ENCODE results near the gene KMT2D.

Gene KMT2D

DNA sequence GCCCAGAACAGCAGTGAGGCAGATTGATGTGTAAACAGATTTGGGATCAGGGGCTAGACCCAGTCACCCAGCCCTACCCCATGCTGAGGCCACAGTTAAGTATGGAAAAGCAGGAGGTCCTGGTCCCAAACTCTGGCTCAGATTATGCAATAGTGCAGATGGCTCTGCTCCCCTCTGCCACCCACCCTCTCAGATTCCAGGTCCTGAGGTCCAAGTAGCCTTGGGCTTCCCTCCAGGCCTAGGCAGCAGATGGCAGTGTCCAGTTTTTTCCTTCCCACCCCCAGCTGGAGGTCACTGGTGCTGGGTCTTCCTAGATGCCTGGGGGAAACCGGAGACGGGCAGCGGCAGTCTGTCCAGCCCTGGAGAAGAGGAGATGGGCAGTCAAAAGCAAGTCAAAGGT lies 36.8 kb upstream of the KMT2D start:
- no peaks in the 10 kb centered on the region for H3K9me3 ChIP-seq (ENCODE audit: control insufficient read depth in 1 of 2, low read length in 2 of 2)
- H3K27ac ChIP-seq (ENCODE audit: low read depth, low read length): no peak overlapping the region
- H3K36me3 ChIP-seq (ENCODE audit: control insufficient read depth in 1 of 2, insufficient read depth in 2 of 2, low read length in 2 of 2): peaks cover 35 to 44% of the 10 kb centered on the region in 2 donors
- no peak overlapping the region for H3K4me3 ChIP-seq (ENCODE audit: low read depth in 1 of 2, low read length in 2 of 2)
- H3K9ac ChIP-seq (ENCODE audit: low read depth in 1 of 2, low read length in 2 of 2): no peak overlapping the region
- peaks cover 12 to 13% of the 10 kb centered on the region in 2 donors for H3K4me1 ChIP-seq (ENCODE audit: control insufficient read depth in 1 of 2, insufficient read depth in 2 of 2, low read length in 2 of 2)
- H3K27me3 ChIP-seq (ENCODE audit: control insufficient read depth in 1 of 2, insufficient read depth in 2 of 2, low read length in 2 of 2): peaks cover 21 to 31% of the 10 kb centered on the region in 2 donors

DNA sequence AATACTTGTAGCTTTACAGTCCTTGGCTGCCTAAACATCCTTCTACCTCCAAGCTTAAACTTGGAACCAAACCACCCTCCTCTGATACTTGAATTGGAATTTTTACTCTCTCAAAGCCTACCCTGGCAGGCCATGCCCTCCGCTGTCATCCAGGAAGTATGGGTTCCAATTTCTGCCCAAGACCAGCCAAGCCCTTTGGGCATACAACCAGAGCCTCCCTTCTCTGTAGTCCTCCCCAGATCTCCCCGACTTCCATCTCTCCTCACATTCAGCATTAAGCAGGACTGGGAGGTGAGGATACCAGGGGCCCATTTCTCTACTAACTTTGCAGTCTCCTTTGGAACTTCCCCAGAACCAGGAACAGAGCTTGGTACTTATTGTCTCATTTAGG lies 34.4 kb upstream of the KMT2D start:
- Histone ChIP-seq H3K36me3 (ENCODE audit: control insufficient read depth in 1 of 2, insufficient read depth in 2 of 2, low read length in 2 of 2) (peaks cover 14 to 21% of the 10 kb centered on the region in 2 donors), H3K9me3 (ENCODE audit: control insufficient read depth in 1 of 2, low read length in 2 of 2) (no peaks in the 10 kb centered on the region), H3K27ac (ENCODE audit: low read depth, low read length) (no peak overlapping the region), H3K4me3 (ENCODE audit: low read depth in 1 of 2, low read length in 2 of 2) (no peak overlapping the region), H3K27me3 (ENCODE audit: control insufficient read depth in 1 of 2, insufficient read depth in 2 of 2, low read length in 2 of 2) (peaks cover 44 to 53% of the 10 kb centered on the region in 2 donors), H3K9ac (ENCODE audit: low read depth in 1 of 2, low read length in 2 of 2) (no peak overlapping the region), H3K4me1 (ENCODE audit: control insufficient read depth in 1 of 2, insufficient read depth in 2 of 2, low read length in 2 of 2) (peaks cover 25 to 26% of the 10 kb centered on the region in 2 donors)

DNA sequence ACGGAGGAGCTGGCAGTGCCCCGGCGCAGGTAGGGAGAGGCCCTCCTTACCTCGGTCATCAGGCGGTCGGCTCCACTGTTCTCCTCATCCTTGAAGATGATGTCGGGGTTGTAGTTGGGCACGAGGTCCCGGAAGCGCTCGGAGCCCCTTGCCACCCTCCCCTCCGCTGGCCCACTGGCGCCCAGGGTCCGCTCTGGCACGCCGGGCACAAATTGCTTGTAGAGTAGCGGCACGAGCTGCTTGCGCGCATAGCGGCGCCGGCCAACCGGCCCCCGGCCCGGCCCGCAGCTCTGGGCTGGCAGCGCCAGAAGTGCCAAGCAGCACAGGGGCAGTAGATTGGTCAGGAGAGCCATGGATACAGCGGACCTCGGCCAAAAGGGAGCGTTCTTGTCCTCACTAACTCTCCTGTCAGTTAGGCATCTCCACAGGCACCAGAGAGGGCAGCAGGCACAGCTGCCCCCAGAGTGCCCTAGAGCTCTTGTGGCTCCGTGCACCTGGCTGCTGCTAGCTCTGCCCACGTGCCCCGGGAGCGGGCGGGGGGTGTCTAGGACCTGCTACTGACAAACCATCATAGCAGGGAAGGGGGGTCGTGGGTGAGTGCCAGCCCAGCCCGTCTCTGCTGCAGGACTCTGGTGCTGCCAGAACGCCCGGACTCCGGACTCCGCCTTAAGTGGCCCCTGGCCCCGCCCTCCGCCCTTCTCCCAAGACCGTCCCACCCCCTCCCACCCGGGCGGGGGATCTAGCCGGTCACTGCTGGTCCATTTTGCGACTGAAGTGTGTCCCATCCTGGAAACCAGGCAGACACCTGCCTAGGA lies 33.8 kb upstream of the KMT2D start, which contains the start of gene DHH:
Gene DHH, minus strand, starts transcription at position 642 of the 815 bp plus-strand sequence. Its CDS starts 289 bp downstream, at position 353.
- no peak within 1 kb of the TSS for H3K9ac ChIP-seq (ENCODE audit: low read depth in 1 of 2, low read length in 2 of 2)
- peak within 1 kb of the TSS; percentile 36 to 40 for H3K4me3 ChIP-seq (ENCODE audit: low read depth in 1 of 2, low read length in 2 of 2)
- no peak within 1 kb of the TSS for H3K27ac ChIP-seq (ENCODE audit: low read depth, low read length)
- no peaks in the 10 kb centered on the region for H3K9me3 ChIP-seq (ENCODE audit: control insufficient read depth in 1 of 2, low read length in 2 of 2)
- peaks cover 29 to 32% of the 10 kb centered on the region in 2 donors for H3K4me1 ChIP-seq (ENCODE audit: control insufficient read depth in 1 of 2, insufficient read depth in 2 of 2, low read length in 2 of 2)
- peaks cover 50 to 58% of the 10 kb centered on the region in 2 donors for H3K27me3 ChIP-seq (ENCODE audit: control insufficient read depth in 1 of 2, insufficient read depth in 2 of 2, low read length in 2 of 2)
- H3K36me3 ChIP-seq (ENCODE audit: control insufficient read depth in 1 of 2, insufficient read depth in 2 of 2, low read length in 2 of 2): peaks cover 14 to 17% of the 10 kb centered on the region in 2 donors

DNA sequence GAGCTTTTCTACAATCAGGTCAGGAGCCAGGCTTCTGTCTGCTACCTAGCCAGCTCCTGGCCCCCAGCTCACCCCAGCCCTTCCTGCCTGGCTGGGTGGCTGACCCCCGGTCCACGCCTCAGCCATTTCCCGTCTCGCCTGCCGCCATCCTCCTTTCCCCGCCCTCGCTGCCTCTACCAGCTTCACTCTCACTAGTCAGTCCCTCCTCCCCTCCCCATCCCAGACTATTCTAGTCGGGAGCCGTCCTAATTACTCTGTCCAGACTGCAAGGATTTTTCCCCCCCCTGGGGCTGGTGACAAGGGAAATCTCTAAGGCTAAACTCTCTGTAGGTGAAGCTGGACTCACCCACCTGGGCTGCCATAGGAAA lies 33.2 kb upstream of the KMT2D start:
- no peaks in the 10 kb centered on the region for H3K9me3 ChIP-seq (ENCODE audit: control insufficient read depth in 1 of 2, low read length in 2 of 2)
- peak overlapping the region; percentile 36 to 40 for H3K4me3 ChIP-seq (ENCODE audit: low read depth in 1 of 2, low read length in 2 of 2)
- H3K36me3 ChIP-seq (ENCODE audit: control insufficient read depth in 1 of 2, insufficient read depth in 2 of 2, low read length in 2 of 2): peaks cover 12 to 14% of the 10 kb centered on the region in 2 donors
- no peak overlapping the region for H3K27ac ChIP-seq (ENCODE audit: low read depth, low read length)
- H3K9ac ChIP-seq (ENCODE audit: low read depth in 1 of 2, low read length in 2 of 2): no peak overlapping the region
- H3K27me3 ChIP-seq (ENCODE audit: control insufficient read depth in 1 of 2, insufficient read depth in 2 of 2, low read length in 2 of 2): peaks cover 56 to 64% of the 10 kb centered on the region in 2 donors
- H3K4me1 ChIP-seq (ENCODE audit: control insufficient read depth in 1 of 2, insufficient read depth in 2 of 2, low read length in 2 of 2): peaks cover 29 to 35% of the 10 kb centered on the region in 2 donors

DNA sequence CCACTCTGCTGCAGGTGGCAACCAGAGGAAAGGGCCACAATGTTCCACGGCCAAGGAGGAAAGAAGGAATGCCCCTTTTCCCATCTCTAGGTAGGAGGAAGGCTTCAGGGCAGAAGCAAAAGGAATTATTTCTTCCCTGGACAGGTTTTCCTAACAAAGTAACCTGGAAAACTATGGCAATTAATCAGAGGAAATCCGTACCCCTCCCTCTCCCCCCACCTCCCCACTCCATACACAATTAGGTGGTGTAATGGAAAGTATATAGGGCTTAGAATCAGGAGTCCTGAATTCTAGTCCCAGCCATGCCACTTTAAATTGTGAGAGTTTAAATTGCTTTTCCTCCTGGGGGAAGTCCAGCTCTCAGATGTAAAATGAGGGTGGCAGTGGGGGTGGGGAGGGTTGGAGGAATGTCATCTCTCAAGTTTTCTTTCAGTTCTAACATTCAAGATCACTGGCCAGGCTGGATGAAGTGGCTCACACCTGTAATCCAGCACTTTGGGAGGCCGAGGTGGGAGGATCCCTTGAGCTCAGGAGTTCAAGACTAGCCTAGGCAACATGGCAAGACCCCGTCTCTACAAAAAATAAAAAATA lies 32.3 kb upstream of the KMT2D start:
- Histone ChIP-seq H3K27me3 (ENCODE audit: control insufficient read depth in 1 of 2, insufficient read depth in 2 of 2, low read length in 2 of 2) (peaks cover 62 to 69% of the 10 kb centered on the region in 2 donors), H3K36me3 (ENCODE audit: control insufficient read depth in 1 of 2, insufficient read depth in 2 of 2, low read length in 2 of 2) (peaks cover 12 to 14% of the 10 kb centered on the region in 2 donors), H3K4me3 (ENCODE audit: low read depth in 1 of 2, low read length in 2 of 2) (no peak overlapping the region), H3K27ac (ENCODE audit: low read depth, low read length) (no peak overlapping the region), H3K9me3 (ENCODE audit: control insufficient read depth in 1 of 2, low read length in 2 of 2) (no peaks in the 10 kb centered on the region), H3K4me1 (ENCODE audit: control insufficient read depth in 1 of 2, insufficient read depth in 2 of 2, low read length in 2 of 2) (peaks cover 31 to 43% of the 10 kb centered on the region in 2 donors), H3K9ac (ENCODE audit: low read depth in 1 of 2, low read length in 2 of 2) (no peak overlapping the region)

DNA sequence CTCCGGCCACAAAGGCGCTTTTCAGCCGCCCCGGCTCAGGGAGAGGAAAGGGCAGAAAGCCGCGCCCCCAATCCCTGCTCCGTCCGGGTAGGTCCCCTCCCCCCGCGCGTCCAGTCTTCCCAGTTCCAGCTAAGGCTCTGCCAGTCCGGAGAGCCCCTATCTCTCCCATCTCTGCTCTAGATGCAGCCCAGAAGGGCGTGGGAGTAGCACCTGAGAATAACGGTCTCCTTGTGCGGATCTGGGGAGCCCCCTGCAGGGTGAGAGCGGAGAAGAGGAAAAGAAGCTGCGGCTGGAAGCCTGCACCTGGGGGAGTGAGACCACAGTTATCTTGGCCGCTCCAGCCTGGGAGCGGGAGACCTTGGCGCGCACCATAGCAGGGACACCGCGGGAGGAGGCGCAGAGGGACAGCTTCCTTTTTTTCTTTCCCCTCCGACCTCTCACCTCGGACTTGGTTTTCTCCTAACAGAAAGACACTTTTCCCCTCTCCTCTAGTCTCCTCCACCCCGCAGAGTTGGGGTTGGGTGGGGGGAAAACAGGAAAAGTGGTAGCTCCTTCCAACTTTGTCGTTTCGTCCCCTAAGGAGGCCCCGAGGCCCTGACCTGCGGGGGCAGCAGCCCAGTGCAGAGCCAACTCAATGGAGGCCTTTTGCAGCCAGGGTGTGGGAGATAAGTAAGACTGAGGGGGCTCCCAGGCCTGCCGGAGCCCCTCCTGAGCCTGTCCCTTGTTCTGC lies 31.7 kb upstream of the KMT2D start:
- Histone ChIP-seq H3K27me3 (ENCODE audit: control insufficient read depth in 1 of 2, insufficient read depth in 2 of 2, low read length in 2 of 2) (peaks cover 62 to 69% of the 10 kb centered on the region in 2 donors), H3K9ac (ENCODE audit: low read depth in 1 of 2, low read length in 2 of 2) (no peak overlapping the region), H3K4me1 (ENCODE audit: control insufficient read depth in 1 of 2, insufficient read depth in 2 of 2, low read length in 2 of 2) (peaks cover 35 to 48% of the 10 kb centered on the region in 2 donors)

DNA sequence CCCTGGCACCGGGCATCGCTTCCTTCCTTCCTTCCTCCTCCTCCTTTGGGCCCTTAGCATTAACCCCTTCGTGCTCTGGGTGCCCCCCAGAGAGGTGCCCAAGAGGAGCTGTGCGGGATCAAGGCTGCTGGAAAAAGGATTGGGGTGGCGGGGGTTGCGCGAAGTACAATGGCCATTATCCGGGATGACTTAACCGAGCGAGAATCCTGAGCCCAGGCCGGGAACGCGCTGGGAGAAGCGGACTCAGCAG lies 31.2 kb upstream of the KMT2D start:
- H3K4me1 ChIP-seq (ENCODE audit: control insufficient read depth in 1 of 2, insufficient read depth in 2 of 2, low read length in 2 of 2): peaks cover 35 to 48% of the 10 kb centered on the region in 2 donors
- no peak overlapping the region for H3K27ac ChIP-seq (ENCODE audit: low read depth, low read length)
- peaks cover 62 to 69% of the 10 kb centered on the region in 2 donors for H3K27me3 ChIP-seq (ENCODE audit: control insufficient read depth in 1 of 2, insufficient read depth in 2 of 2, low read length in 2 of 2)
- H3K9me3 ChIP-seq (ENCODE audit: control insufficient read depth in 1 of 2, low read length in 2 of 2): no peaks in the 10 kb centered on the region
- peaks cover 2% of the 10 kb centered on the region in 2 donors for H3K36me3 ChIP-seq (ENCODE audit: control insufficient read depth in 1 of 2, insufficient read depth in 2 of 2, low read length in 2 of 2)
- peak overlapping the region; percentile 50 to 53 for H3K4me3 ChIP-seq (ENCODE audit: low read depth in 1 of 2, low read length in 2 of 2)
- no peak overlapping the region for H3K9ac ChIP-seq (ENCODE audit: low read depth in 1 of 2, low read length in 2 of 2)

More for the DNA sequence above, 31.7 kb upstream of the KMT2D start:
- no peak overlapping the region for H3K27ac ChIP-seq (ENCODE audit: low read depth, low read length)
- H3K9me3 ChIP-seq (ENCODE audit: control insufficient read depth in 1 of 2, low read length in 2 of 2): no peaks in the 10 kb centered on the region
- peaks cover 6 to 7% of the 10 kb centered on the region in 2 donors for H3K36me3 ChIP-seq (ENCODE audit: control insufficient read depth in 1 of 2, insufficient read depth in 2 of 2, low read length in 2 of 2)
- H3K4me3 ChIP-seq (ENCODE audit: low read depth in 1 of 2, low read length in 2 of 2): peak overlapping the region; percentile 50 to 53

DNA sequence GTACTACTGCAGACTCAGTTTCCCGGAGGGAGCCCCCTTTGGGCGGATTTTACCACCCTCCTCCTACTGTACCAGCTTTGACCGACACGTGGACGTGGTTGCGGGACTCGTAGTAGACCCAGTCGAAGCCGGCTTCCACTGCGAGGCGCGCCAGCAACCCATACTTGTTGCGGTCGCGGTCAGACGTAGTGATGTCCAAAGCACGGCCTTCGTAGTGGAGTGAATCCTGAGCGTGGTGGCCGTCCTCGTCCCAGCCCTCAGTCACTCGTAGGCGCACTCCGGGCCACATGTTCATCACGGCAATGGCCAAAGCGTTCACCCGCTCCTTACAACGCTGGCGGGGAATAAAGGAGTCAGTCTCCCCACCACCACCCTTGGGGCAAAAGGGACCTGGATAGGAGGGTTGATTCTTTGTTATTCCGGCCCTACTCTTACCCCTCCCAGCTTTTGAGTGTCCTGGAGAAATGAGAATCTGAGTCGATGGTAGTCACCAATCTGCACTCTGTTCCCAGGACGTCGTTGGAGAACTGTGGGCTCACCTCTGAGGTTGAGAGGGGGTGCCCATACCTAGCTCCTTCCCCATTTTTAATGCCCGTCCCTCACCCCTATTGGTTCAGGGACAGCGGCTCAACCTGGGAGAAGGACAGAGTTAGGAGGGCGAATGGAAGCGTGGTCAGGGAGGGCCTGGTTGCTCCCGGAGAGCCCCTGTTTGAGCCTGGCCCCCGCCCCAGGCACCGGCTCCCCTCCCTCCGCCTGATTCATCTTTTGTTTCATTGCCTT lies 30.7 kb upstream of the KMT2D start:
- H3K36me3 ChIP-seq (ENCODE audit: control insufficient read depth in 1 of 2, insufficient read depth in 2 of 2, low read length in 2 of 2): no peaks in the 10 kb centered on the region
- no peak overlapping the region for H3K27ac ChIP-seq (ENCODE audit: low read depth, low read length)
- no peak overlapping the region for H3K4me3 ChIP-seq (ENCODE audit: low read depth in 1 of 2, low read length in 2 of 2)
- H3K9ac ChIP-seq (ENCODE audit: low read depth in 1 of 2, low read length in 2 of 2): no peak overlapping the region
- H3K27me3 ChIP-seq (ENCODE audit: control insufficient read depth in 1 of 2, insufficient read depth in 2 of 2, low read length in 2 of 2): peaks cover 62 to 69% of the 10 kb centered on the region in 2 donors
- no peaks in the 10 kb centered on the region for H3K9me3 ChIP-seq (ENCODE audit: control insufficient read depth in 1 of 2, low read length in 2 of 2)
- peaks cover 35 to 48% of the 10 kb centered on the region in 2 donors for H3K4me1 ChIP-seq (ENCODE audit: control insufficient read depth in 1 of 2, insufficient read depth in 2 of 2, low read length in 2 of 2)

DNA sequence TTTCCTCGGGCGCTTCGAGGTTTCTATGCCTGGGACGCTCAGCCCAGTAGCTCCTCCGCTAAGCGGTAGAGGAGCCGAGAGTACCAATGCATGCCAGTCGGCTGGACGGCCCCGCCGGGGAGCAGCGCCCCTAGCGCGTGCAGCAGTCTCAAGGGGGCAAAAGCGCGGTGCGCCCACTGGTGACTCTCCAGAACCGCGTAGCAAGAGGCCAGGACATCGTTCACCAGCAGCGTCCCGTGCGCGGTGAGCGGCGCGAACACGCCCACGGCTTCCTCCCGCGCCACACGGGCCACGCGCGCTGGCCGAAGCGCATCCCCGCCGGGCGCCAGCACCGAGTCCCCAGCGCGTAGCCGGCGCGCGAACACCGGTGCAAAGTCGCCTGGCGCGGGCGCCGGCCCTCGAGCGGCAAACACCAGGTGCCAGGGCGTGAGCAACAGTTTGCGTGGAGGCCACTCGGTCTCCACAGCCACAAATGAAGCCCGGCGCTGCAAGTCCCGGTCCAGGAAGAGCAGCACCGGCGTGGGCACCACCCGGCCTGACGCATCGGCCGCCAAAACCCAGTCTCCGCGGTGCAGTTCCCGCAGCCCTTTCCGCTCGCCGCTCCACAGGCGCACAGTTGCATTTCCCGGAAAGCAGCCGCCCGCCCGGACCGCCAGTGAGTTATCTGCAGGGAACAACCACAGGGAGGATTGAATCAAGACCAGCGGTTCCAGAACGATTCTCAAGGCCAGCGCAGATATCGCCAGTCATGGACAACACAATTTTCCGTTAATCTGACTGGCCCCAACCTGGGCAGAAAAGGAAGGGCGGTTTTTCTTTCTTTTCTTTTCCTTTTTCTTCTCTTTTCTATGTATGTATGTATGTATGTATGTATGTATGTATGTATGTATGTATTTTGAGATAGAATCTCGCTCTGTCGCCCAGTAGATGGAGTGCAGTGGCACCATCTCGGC lies 29.5 kb upstream of the KMT2D start:
- no peaks in the 10 kb centered on the region for H3K9me3 ChIP-seq (ENCODE audit: control insufficient read depth in 1 of 2, low read length in 2 of 2)

More for the DNA sequence above, 29.5 kb upstream of the KMT2D start:
- no peak overlapping the region for H3K27ac ChIP-seq (ENCODE audit: low read depth, low read length)
- no peaks in the 10 kb centered on the region for H3K36me3 ChIP-seq (ENCODE audit: control insufficient read depth in 1 of 2, insufficient read depth in 2 of 2, low read length in 2 of 2)
- peaks cover 62 to 65% of the 10 kb centered on the region in 2 donors for H3K27me3 ChIP-seq (ENCODE audit: control insufficient read depth in 1 of 2, insufficient read depth in 2 of 2, low read length in 2 of 2)
- peak overlapping the region; percentile 36 to 57 for H3K4me3 ChIP-seq (ENCODE audit: low read depth in 1 of 2, low read length in 2 of 2)
- H3K4me1 ChIP-seq (ENCODE audit: control insufficient read depth in 1 of 2, insufficient read depth in 2 of 2, low read length in 2 of 2): peaks cover 35 to 48% of the 10 kb centered on the region in 2 donors
- no peak overlapping the region for H3K9ac ChIP-seq (ENCODE audit: low read depth in 1 of 2, low read length in 2 of 2)

All from duodenal mucosa (tissue), 2 donors.